Measurements from ENCODE around the gene DST.

- TF ChIP-seq POLR2AphosphoS5 (IDR thresholded peaks at IDR 0.05; ENCODE audit: low read depth, low read length) = no peak
- no peak for TF ChIP-seq REST (IDR thresholded peaks at IDR 0.05; ENCODE audit: low read depth)
- TF ChIP-seq SRF (IDR thresholded peaks at IDR 0.05; ENCODE audit: low read depth) = no peak
- TF ChIP-seq POLR2A (IDR thresholded peaks at IDR 0.05; ENCODE audit: borderline replicate concordance, extremely low read depth, insufficient read depth, insufficient read length) = no peak
- TF ChIP-seq TCF7L2 (IDR thresholded peaks at IDR 0.05; ENCODE audit: borderline replicate concordance, extremely low read depth, insufficient read depth, insufficient read length) = no peak
- TF ChIP-seq ZFX (IDR thresholded peaks at IDR 0.05) = no peak
- no peak for TF ChIP-seq EGR1 (IDR thresholded peaks at IDR 0.05; ENCODE audit: low read depth)
- TF ChIP-seq YY1 (IDR thresholded peaks at IDR 0.05; ENCODE audit: extremely low read depth, insufficient replicate concordance, low read depth, low read length) = no peak
- TF ChIP-seq CTCF (IDR thresholded peaks at IDR 0.05 in 2 of 3, conservative IDR thresholded peaks at IDR 0.05 in 1 of 3; ENCODE audit: borderline replicate concordance in 1 of 3, insufficient read depth in 1 of 3, low read depth in 2 of 3, low read length in 2 of 3) = no peak
- no peak for TF ChIP-seq ZBTB33 (IDR thresholded peaks at IDR 0.05; ENCODE audit: extremely low read depth, insufficient replicate concordance, low read length)
- no peak for TF ChIP-seq ZNF274 (IDR thresholded peaks at IDR 0.05; ENCODE audit: low read depth, low read length)
- no peak for TF ChIP-seq EZH2 (IDR thresholded peaks at IDR 0.05)
- TF ChIP-seq CEBPB (IDR thresholded peaks at IDR 0.05; ENCODE audit: low read depth) = no peak
- TF ChIP-seq ATF3 (IDR thresholded peaks at IDR 0.05) = no peak
Observed at GRCh38 chr6:56445818-56446217, 196.9 kb downstream of the DST start.
